Left ventricle myocardium inferior (tissue), 1 donor: ENCODE data around the gene C17orf113. TPM values are rescaled to one million over a fixed set of nuclear protein-coding genes. Genes with fewer than 3 reads are reported as not detected.

Source experiments
- DNase-seq: peaks from one replicate; pipeline ENCODE4 v3.0.0-alpha.2; 2020
- H3K27ac ChIP-seq: fragments of 200-600 bp; replicated peaks from 2 replicates; pipeline ENCODE4 v1.8.0; 2021
- H3K27me3 ChIP-seq: fragments of 200-600 bp; 2 replicates; pipeline ENCODE4 v1.8.0; 2021; ENCODE audit warnings: low read depth
- H3K36me3 ChIP-seq: fragments of 200-600 bp; 2 replicates; pipeline ENCODE4 v1.8.0; 2021
- H3K4me1 ChIP-seq: fragments of 200-600 bp; 2 replicates; pipeline ENCODE4 v1.8.0; 2021
- H3K4me3 ChIP-seq: fragments of 200-600 bp; 2 replicates; pipeline ENCODE4 v1.8.0; 2021; ENCODE audit warnings: mild to moderate bottlenecking, moderate library complexity
- H3K9me3 ChIP-seq: fragments of 200-600 bp; replicated peaks from 2 replicates; pipeline ENCODE4 v1.8.0; 2021
- intact Hi-C: fragments of 100-400 bp; cut with micrococcal nuclease; formaldehyde crosslinking; loops from one replicate; pipeline ENCODE4 v1.11.0; 2022
- total RNA-seq: library from RNA; stranded (reverse); fragmentation: NEBNext Ultra II Directional; extraction: Animal tissue kit (Norgen Biotek cat#: 25700); gene quantifications from one replicate; pipeline ENCODE4 v1.2.1, GENCODE V29; 2021
- TF ChIP-seq, protein P1 (sequence below): fragments of 200-600 bp; IDR thresholded peaks from 2 replicates; pipeline ENCODE4 v1.8.0; 2021; ENCODE audit warnings: antibody characterized with exemption, mild to moderate bottlenecking, borderline replicate concordance
- donor health status: DM: no; HTN: yes; CAD: no; lungs with severe emphysema.

The C17orf113 gene
- total RNA-seq, 1 donor from 2014 or later, result 0.63 TPM

DNA sequence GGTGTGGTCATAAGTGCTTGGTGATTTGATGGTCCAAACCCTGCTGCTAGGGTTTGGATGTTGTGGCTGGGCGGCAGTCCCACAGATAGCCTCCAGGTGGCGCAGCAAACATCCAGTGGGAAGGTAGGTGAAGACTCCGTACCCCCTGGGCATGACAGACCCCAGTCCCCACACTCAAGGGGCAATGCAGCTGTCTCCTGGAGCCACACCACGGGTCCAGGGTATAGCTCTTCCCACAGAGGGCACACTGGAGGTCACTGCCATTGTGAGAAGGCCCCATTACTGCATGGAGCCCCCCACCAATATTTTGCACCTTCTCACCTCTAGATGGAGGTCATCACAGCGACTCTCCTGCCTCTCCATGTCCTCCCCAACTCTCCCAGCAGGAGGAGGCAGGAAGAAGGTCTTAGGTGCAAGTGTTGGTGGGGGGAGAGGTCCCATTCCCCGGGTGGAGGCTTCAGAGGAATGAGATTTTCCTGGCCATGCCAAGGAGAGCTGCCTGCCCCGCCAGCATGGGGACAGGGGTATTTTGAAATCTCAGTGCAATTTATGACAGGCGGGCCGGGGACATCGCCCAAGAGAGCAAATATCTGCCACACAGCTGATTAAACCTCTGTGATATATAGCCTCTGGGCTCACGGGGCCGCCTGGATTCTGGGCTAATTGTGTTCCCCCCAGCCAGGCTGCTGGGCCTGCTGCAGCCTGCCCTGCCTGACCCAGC lies 17.1 kb upstream of the C17orf113 start:
- Histone ChIP-seq H3K36me3 (no peaks in the 10 kb centered on the region), H3K9me3 (no peaks in the 10 kb centered on the region), H3K4me3 (no peak overlapping the region), H3K27me3 (peaks cover 50% of the 10 kb centered on the region), H3K4me1 (peaks cover 16% of the 10 kb centered on the region), H3K27ac (no peak overlapping the region)
- TF ChIP-seq, protein P1, sequence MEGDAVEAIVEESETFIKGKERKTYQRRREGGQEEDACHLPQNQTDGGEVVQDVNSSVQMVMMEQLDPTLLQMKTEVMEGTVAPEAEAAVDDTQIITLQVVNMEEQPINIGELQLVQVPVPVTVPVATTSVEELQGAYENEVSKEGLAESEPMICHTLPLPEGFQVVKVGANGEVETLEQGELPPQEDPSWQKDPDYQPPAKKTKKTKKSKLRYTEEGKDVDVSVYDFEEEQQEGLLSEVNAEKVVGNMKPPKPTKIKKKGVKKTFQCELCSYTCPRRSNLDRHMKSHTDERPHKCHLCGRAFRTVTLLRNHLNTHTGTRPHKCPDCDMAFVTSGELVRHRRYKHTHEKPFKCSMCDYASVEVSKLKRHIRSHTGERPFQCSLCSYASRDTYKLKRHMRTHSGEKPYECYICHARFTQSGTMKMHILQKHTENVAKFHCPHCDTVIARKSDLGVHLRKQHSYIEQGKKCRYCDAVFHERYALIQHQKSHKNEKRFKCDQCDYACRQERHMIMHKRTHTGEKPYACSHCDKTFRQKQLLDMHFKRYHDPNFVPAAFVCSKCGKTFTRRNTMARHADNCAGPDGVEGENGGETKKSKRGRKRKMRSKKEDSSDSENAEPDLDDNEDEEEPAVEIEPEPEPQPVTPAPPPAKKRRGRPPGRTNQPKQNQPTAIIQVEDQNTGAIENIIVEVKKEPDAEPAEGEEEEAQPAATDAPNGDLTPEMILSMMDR, result peak; percentile 90
- peak; percentile 50 for DNase-seq
- intact Hi-C loops, result no loop called here

GRCh38 chr17:42065201-42065600 lies 14.8 kb upstream of the C17orf113 start:
- no peaks in the 10 kb centered on the region for H3K36me3 ChIP-seq
- DNase-seq, result no peak
- intact Hi-C loops, result no loop called here
- TF ChIP-seq, protein P1, result no peak
- H3K27me3 ChIP-seq, result peaks cover 27% of the 10 kb centered on the region
- H3K4me3 ChIP-seq, result no peak overlapping the region
- no peaks in the 10 kb centered on the region for H3K9me3 ChIP-seq
- H3K27ac ChIP-seq, result no peak overlapping the region
- peaks cover 6% of the 10 kb centered on the region for H3K4me1 ChIP-seq

- DNase-seq, result no peak
- H3K36me3 ChIP-seq, result no peaks in the 10 kb centered on the region
- TF ChIP-seq, protein P1, result no peak
- no peak overlapping the region for H3K27ac ChIP-seq
- peaks cover 6% of the 10 kb centered on the region for H3K4me1 ChIP-seq
- no peaks in the 10 kb centered on the region for H3K9me3 ChIP-seq
- peaks cover 23% of the 10 kb centered on the region for H3K27me3 ChIP-seq
- H3K4me3 ChIP-seq, result no peak overlapping the region
- intact Hi-C loops, result no loop called here
Observed at GRCh38 chr17:42062681-42063080, 12.3 kb upstream of the C17orf113 start.

DNA sequence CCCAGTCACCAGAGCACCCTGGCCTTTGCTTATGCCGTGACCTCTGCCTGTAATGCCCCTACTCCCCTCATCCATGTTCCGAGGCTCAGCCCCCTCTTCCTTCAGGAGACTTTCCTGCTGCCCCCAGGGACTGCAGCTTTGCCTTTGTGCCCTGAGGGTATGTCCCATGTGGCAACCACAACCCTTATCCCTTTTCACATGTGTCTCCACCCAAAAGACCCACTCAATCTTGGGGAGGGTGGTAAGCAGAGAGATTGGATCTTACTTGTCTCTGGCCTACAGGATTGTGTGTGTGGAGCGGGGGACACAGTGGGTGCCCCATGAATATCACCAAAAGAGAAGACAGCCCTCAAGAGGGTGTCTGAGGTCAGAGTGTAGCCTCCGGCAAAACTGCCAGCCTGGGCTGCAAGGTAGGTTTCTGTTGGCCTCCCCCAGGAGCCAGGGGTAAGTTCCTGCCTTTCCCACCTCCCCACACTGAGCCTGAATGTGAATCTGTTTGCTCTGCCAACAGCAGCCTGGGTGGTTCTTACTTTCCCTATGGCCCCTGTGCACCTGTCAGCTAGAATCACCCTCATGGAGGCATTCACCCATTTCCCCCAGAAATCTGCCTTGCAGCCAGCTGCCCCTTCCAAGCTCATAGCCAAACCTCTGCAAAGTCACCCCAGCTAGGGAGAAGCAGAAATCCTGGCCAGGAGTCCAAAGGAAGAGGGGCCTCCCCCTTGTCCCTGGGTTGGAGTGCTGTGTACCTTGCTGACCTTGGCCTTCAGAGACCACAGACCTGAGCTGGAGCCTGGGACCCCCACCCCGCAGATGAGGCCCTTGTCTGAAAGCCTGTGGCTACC lies 11.5 kb upstream of the C17orf113 start:
- peaks cover 22% of the 10 kb centered on the region for H3K27me3 ChIP-seq
- TF ChIP-seq, protein P1, result no peak
- H3K4me1 ChIP-seq, result peaks cover 6% of the 10 kb centered on the region
- no peak overlapping the region for H3K27ac ChIP-seq
- DNase-seq, result no peak
- H3K36me3 ChIP-seq, result no peaks in the 10 kb centered on the region
- no peak overlapping the region for H3K4me3 ChIP-seq
- no peaks in the 10 kb centered on the region for H3K9me3 ChIP-seq
- intact Hi-C loops, result no loop called here

GRCh38 chr17:42060231-42060630 lies 9.8 kb upstream of the C17orf113 start:
- H3K4me1 ChIP-seq, result peaks cover 6% of the 10 kb centered on the region
- H3K27me3 ChIP-seq, result peaks cover 38% of the 10 kb centered on the region
- H3K4me3 ChIP-seq, result no peak overlapping the region
- no peak for DNase-seq
- no peaks in the 10 kb centered on the region for H3K36me3 ChIP-seq
- H3K9me3 ChIP-seq, result no peaks in the 10 kb centered on the region
- intact Hi-C loops, result no loop called here
- no peak overlapping the region for H3K27ac ChIP-seq
- TF ChIP-seq, protein P1, result no peak
